H9 (cell line): ENCODE results near the gene ANK3. TPM values are rescaled to one million over a fixed set of nuclear protein-coding genes. Genes with fewer than 3 reads are reported as not detected.

ENCODE experiments used
- DNase-seq: peaks from one replicate; pipeline ENCODE4 v3.0.0-alpha.2; 2017
- H2AFZ ChIP-seq: one replicate; pipeline ENCODE4 v1.6.1; 2013; ENCODE audit warnings: mild to moderate bottlenecking, low read length, control low read depth, moderate library complexity
- H2AK5ac ChIP-seq: 2 replicates; pipeline ENCODE4 v1.6.1; 2013; ENCODE audit warnings: low read length, control low read depth, mixed read lengths; ENCODE audit not compliant: insufficient read length
- H2BK120ac ChIP-seq: one replicate; pipeline ENCODE4 v1.6.1; 2013; ENCODE audit warnings: low read depth, mild to moderate bottlenecking, low read length, control low read depth, inconsistent platforms; ENCODE audit not compliant: poor library complexity, severe bottlenecking
- H2BK12ac ChIP-seq: 2 replicates; pipeline ENCODE4 v1.6.1; 2013; ENCODE audit warnings: low read length, control low read depth, mixed read lengths, low read depth; ENCODE audit not compliant: insufficient read length
- H2BK15ac ChIP-seq: 2 replicates; pipeline ENCODE4 v1.6.1; 2013; ENCODE audit warnings: low read depth, low read length, control low read depth
- H2BK20ac ChIP-seq: one replicate; pipeline ENCODE4 v1.6.1; 2013; ENCODE audit warnings: low read depth, mild to moderate bottlenecking, low read length, control low read depth, inconsistent platforms; ENCODE audit not compliant: poor library complexity, severe bottlenecking
- H2BK5ac ChIP-seq: 2 replicates; pipeline ENCODE4 v1.6.1; 2013; ENCODE audit warnings: low read length, control low read depth, mixed read lengths; ENCODE audit not compliant: insufficient read length
- H3K14ac ChIP-seq: 2 replicates; pipeline ENCODE4 v1.6.1; 2013; ENCODE audit warnings: low read length, control low read depth; ENCODE audit not compliant: insufficient read depth
- H3K18ac ChIP-seq: 2 replicates; pipeline ENCODE4 v1.6.1; 2013; ENCODE audit warnings: low read depth, mild to moderate bottlenecking, mixed read lengths, low read length, control low read depth; ENCODE audit not compliant: insufficient read length
- H3K23ac ChIP-seq: 2 replicates; pipeline ENCODE4 v1.6.1; 2013; ENCODE audit warnings: low read length, control low read depth, mixed read lengths, low read depth; ENCODE audit not compliant: insufficient read length
- H3K23me2 ChIP-seq: 2 replicates; pipeline ENCODE4 v1.6.1; 2013; ENCODE audit warnings: low read depth, mild to moderate bottlenecking, mixed read lengths, low read length, control low read depth; ENCODE audit not compliant: insufficient read length, poor library complexity, severe bottlenecking
- H3K27ac ChIP-seq: 2 replicates; pipeline ENCODE4 v1.5.1; 2013; ENCODE audit warnings: low read length, control low read depth, mixed read lengths, low read depth; ENCODE audit not compliant: insufficient read length
- H3K27me3 ChIP-seq: 2 replicates; pipeline ENCODE4 v1.6.1; 2013; ENCODE audit warnings: low read length, control low read depth, inconsistent platforms; ENCODE audit not compliant: insufficient read depth
- H3K4ac ChIP-seq: 2 replicates; pipeline ENCODE4 v1.6.1; 2013; ENCODE audit warnings: low read depth, mild to moderate bottlenecking, control low read depth, inconsistent platforms, low read length, moderate library complexity
- H3K4me1 ChIP-seq: 2 replicates; pipeline ENCODE4 v1.6.1; 2013; ENCODE audit warnings: low read length, control low read depth, inconsistent platforms; ENCODE audit not compliant: insufficient read depth
- H3K4me2 ChIP-seq: 2 replicates; pipeline ENCODE4 v1.6.1; 2013; ENCODE audit warnings: low read length, control low read depth, mixed read lengths; ENCODE audit not compliant: insufficient read length, insufficient read depth
- H3K56ac ChIP-seq: 2 replicates; pipeline ENCODE4 v1.6.1; 2013; ENCODE audit warnings: low read depth, mild to moderate bottlenecking, mixed read lengths, low read length, control low read depth; ENCODE audit not compliant: insufficient read length
- H3K79me1 ChIP-seq: 2 replicates; pipeline ENCODE4 v1.6.1; 2013; ENCODE audit warnings: low read depth, mild to moderate bottlenecking, moderate library complexity, low read length, control low read depth, inconsistent platforms; ENCODE audit not compliant: insufficient read depth, poor library complexity, severe bottlenecking
- H3K79me2 ChIP-seq: 2 replicates; pipeline ENCODE4 v1.6.1; 2013; ENCODE audit warnings: low read length, control low read depth, inconsistent platforms; ENCODE audit not compliant: insufficient read depth
- H3K9ac ChIP-seq: 2 replicates; pipeline ENCODE4 v1.6.1; 2013; ENCODE audit warnings: low read length, control low read depth, mixed read lengths; ENCODE audit not compliant: insufficient read length; ENCODE audit errors: extremely low read depth
- H3K9me3 ChIP-seq: one replicate; pipeline ENCODE4 v1.6.1; 2013; ENCODE audit warnings: low read depth, low read length, inconsistent platforms; ENCODE audit not compliant: control insufficient read depth
- H3T11ph ChIP-seq: one replicate; pipeline ENCODE4 v1.6.1; 2013; ENCODE audit warnings: mild to moderate bottlenecking, low read length, control low read depth, inconsistent platforms
- H4K20me1 ChIP-seq: one replicate; pipeline ENCODE4 v1.6.1; 2013; ENCODE audit not compliant: control insufficient read depth, insufficient read length, insufficient read depth
- H4K5ac ChIP-seq: 2 replicates; pipeline ENCODE4 v1.6.1; 2013; ENCODE audit warnings: low read depth, mild to moderate bottlenecking, mixed read lengths, low read length, control low read depth; ENCODE audit not compliant: insufficient read length
- H4K8ac ChIP-seq: replicated peaks from 2 replicates; pipeline ENCODE4 v1.6.1; 2013; ENCODE audit warnings: low read length, control low read depth, mixed read lengths, low read depth; ENCODE audit not compliant: insufficient read length
- H4K91ac ChIP-seq: 2 replicates; pipeline ENCODE4 v1.6.1; 2013; ENCODE audit warnings: low read depth, mild to moderate bottlenecking, moderate library complexity, mixed read lengths, low read length, control low read depth; ENCODE audit not compliant: insufficient read length
- H3K27ac Mint-ChIP-seq, 3 experiments: 2 replicates in 2 of 3; 3 replicates in 1 of 3; pipeline ENCODE4 v1.8.0; 2020 to 2021; ENCODE audit warnings: mixed read lengths in 3 of 3, mild to moderate bottlenecking in 1 of 3, moderate library complexity in 1 of 3
- H3K27me3 Mint-ChIP-seq: 2 replicates; pipeline ENCODE4 v1.8.0; 2021; ENCODE audit warnings: low read depth, mild to moderate bottlenecking, moderate library complexity, mixed read lengths
- H3K36me3 Mint-ChIP-seq, 3 experiments: 2 replicates in 2 of 3; 3 replicates in 1 of 3; pipeline ENCODE4 v1.8.0; 2020 to 2021; ENCODE audit warnings: low read depth in 3 of 3, mixed read lengths in 3 of 3; ENCODE audit not compliant: insufficient read depth in 1 of 3
- H3K4me1 Mint-ChIP-seq, 2 experiments: 2 replicates each; pipeline ENCODE4 v1.8.0; 2020; ENCODE audit warnings: mixed read lengths in 2 of 2
- H3K4me3 Mint-ChIP-seq, 2 experiments: 2 replicates in 1 of 2; 3 replicates in 1 of 2; pipeline ENCODE4 v1.8.0; 2020 to 2021; ENCODE audit warnings: mild to moderate bottlenecking in 2 of 2, mixed read lengths in 2 of 2, moderate library complexity in 1 of 2
- H3K9me3 Mint-ChIP-seq, 2 experiments: 2 replicates in 1 of 2; 3 replicates in 1 of 2; pipeline ENCODE4 v1.8.0; 2020; ENCODE audit warnings: mild to moderate bottlenecking in 2 of 2, mixed read lengths in 2 of 2, moderate library complexity in 1 of 2
- WGBS: extraction: QIAGEN DNeasy Blood & Tissue Kit; methylation state at CpG from one replicate; pipeline ENCODE4 v1.1.7; 2013; ENCODE audit warnings: missing lambda C conversion rate, low lambda C conversion rate, mixed read lengths; ENCODE audit not compliant: insufficient read length; ENCODE audit errors: extremely low coverage; 5-methylcytosine and 5-hydroxymethylcytosine counted together
- total RNA-seq: library from RNA; stranded (reverse); gene quantifications from 2 replicates; pipeline ENCODE4 v1.2.1, GENCODE V29; 2021
- TF ChIP-seq, protein P1 (sequence below): fragments of 200-600 bp; sonication (generic); conservative IDR thresholded peaks from 3 replicates; pipeline ENCODE4 v1.8.0; 2021; ENCODE audit warnings: antibody characterized with exemption, mild to moderate bottlenecking

ANK3 gene
- total RNA-seq, 1 experiment from 2014 or later: 59.6 TPM

GRCh38 chr10:60417024-60417423 lies 27.3 kb upstream of the ANK3 start:
- no peak overlapping the region for H4K91ac ChIP-seq
- Mint-ChIP-seq H3K4me3 (no peak overlapping the region), H3K27ac (no peak overlapping the region), H3K9me3 (no peaks in the 10 kb centered on the region), H3K27me3 (peaks cover 46% of the 10 kb centered on the region), H3K4me1 (peaks cover 16 to 19% of the 10 kb centered on the region in 2 experiments), H3K36me3 (no peaks in the 10 kb centered on the region; a peak in 1 of 7 replicates)
- H2AK5ac ChIP-seq: no peak overlapping the region
- H3K18ac ChIP-seq: no peak overlapping the region
- no peak overlapping the region for H3K14ac ChIP-seq
- WGBS: no CpG with 5 or more reads among the region's 2 CpGs
- no peak overlapping the region for H3K9ac ChIP-seq
- no peak overlapping the region for H2BK12ac ChIP-seq
- no peak overlapping the region for H3K4ac ChIP-seq
- no peak overlapping the region for H2BK5ac ChIP-seq
- H2BK20ac ChIP-seq: no peak overlapping the region
- H3K23ac ChIP-seq: no peak overlapping the region
- no peak overlapping the region for H2BK15ac ChIP-seq
- TF ChIP-seq, protein P1, sequence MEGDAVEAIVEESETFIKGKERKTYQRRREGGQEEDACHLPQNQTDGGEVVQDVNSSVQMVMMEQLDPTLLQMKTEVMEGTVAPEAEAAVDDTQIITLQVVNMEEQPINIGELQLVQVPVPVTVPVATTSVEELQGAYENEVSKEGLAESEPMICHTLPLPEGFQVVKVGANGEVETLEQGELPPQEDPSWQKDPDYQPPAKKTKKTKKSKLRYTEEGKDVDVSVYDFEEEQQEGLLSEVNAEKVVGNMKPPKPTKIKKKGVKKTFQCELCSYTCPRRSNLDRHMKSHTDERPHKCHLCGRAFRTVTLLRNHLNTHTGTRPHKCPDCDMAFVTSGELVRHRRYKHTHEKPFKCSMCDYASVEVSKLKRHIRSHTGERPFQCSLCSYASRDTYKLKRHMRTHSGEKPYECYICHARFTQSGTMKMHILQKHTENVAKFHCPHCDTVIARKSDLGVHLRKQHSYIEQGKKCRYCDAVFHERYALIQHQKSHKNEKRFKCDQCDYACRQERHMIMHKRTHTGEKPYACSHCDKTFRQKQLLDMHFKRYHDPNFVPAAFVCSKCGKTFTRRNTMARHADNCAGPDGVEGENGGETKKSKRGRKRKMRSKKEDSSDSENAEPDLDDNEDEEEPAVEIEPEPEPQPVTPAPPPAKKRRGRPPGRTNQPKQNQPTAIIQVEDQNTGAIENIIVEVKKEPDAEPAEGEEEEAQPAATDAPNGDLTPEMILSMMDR: no peak
- no peak overlapping the region for H3K56ac ChIP-seq
- DNase-seq: no peak
- peaks cover 13% of the 10 kb centered on the region; the same call in 1 of the 2 replicates for H3K27me3 ChIP-seq
- no peak overlapping the region for H3K27ac ChIP-seq
- no peaks in the 10 kb centered on the region for H3K79me2 ChIP-seq
- H3K9me3 ChIP-seq: no peaks in the 10 kb centered on the region
- H2BK120ac ChIP-seq: no peak overlapping the region
- no peak overlapping the region for H4K5ac ChIP-seq
- no peak overlapping the region for H3K4me2 ChIP-seq
- no peaks in the 10 kb centered on the region for H4K20me1 ChIP-seq
- no peaks in the 10 kb centered on the region for H3K23me2 ChIP-seq
- H3K79me1 ChIP-seq: no peaks in the 10 kb centered on the region
- peaks cover 2% of the 10 kb centered on the region; the same call in 1 of the 2 replicates for H3K4me1 ChIP-seq
- no peak overlapping the region for H4K8ac ChIP-seq
- H2AFZ ChIP-seq: no peak overlapping the region
- H3T11ph ChIP-seq: no peak overlapping the region
